Measurements from ENCODE around the gene ALG12. TPM values are rescaled to one million over a fixed set of nuclear protein-coding genes. Genes with fewer than 3 reads are reported as not detected.

Gene ALG12
- total RNA-seq, 1 experiment from 2014 or later = 29.2 TPM

DNA sequence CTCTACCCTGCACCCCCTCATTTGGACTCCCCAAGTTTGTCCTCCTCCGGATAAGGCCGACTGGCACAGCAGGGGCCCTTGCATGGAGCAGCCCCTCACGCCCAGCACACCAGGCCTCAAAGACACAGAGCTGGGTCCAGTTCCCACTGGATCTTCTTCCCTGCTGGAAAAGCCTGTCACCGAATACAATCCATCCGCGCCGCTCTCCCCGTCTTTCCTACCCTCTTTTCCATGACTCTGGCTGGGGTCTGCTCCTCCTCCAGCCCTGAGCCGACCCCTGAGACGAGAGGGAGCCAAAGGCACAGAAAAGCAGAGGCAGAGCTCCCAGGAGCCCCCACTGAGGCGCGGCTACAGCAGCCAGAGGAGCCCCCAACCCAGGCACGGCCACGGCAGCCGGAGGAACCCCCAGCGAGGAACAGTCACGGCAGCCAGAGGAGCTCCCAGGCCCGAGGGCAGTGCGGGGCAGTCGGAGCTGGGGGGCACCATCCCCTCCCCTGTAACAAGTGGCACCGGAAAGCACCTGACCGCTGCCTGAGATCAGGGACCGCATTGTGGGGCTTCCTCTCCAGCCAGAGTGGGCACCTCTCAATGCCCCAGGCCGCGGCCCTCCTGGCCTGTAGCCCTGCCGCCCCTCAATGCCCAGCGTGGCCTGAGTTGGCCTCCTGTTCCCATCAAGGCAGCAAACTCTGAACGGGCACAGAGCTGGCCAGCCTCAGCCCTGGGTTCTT is 12.0 kb downstream of the ALG12 start:
- DNase-seq (ENCODE audit: low spot score) = no peak
- H3K4me1 Mint-ChIP-seq = no peaks in the 10 kb centered on the region
- CTCF ChIA-PET = no interaction called here
- TF ChIP-seq, protein P1, sequence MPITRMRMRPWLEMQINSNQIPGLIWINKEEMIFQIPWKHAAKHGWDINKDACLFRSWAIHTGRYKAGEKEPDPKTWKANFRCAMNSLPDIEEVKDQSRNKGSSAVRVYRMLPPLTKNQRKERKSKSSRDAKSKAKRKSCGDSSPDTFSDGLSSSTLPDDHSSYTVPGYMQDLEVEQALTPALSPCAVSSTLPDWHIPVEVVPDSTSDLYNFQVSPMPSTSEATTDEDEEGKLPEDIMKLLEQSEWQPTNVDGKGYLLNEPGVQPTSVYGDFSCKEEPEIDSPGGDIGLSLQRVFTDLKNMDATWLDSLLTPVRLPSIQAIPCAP (CRISPR knock-in tag; IDR thresholded peaks at IDR 0.05) = no peak
- TF ChIP-seq, protein P2, sequence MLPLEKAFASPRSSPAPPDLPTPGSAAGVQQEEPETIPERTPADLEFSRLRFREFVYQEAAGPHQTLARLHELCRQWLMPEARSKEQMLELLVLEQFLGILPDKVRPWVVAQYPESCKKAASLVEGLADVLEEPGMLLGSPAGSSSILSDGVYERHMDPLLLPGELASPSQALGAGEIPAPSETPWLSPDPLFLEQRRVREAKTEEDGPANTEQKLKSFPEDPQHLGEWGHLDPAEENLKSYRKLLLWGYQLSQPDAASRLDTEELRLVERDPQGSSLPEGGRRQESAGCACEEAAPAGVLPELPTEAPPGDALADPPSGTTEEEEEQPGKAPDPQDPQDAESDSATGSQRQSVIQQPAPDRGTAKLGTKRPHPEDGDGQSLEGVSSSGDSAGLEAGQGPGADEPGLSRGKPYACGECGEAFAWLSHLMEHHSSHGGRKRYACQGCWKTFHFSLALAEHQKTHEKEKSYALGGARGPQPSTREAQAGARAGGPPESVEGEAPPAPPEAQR (CRISPR knock-in tag; IDR thresholded peaks at IDR 0.05) = no peak
- TF ChIP-seq ZNF263 (CRISPR knock-in tag; IDR thresholded peaks at IDR 0.05; ENCODE audit: low read depth) (no peak), GTF2I (CRISPR knock-in tag; conservative IDR thresholded peaks at IDR 0.05) (no peak), CBFB (CRISPR knock-in tag; IDR thresholded peaks at IDR 0.05; ENCODE audit: low read depth) (no peak), PRDM15 (CRISPR knock-in tag; IDR thresholded peaks at IDR 0.05) (no peak), ZNF138 (CRISPR knock-in tag; conservative IDR thresholded peaks at IDR 0.05) (no peak)
- POLR2A ChIA-PET = no interaction called here
- no peaks in the 10 kb centered on the region for H3K27me3 Mint-ChIP-seq (ENCODE audit: low read depth)
- no peak for ATAC-seq
- no peak overlapping the region for H3K4me3 Mint-ChIP-seq
- peaks cover 12% of the 10 kb centered on the region for H3K9me3 Mint-ChIP-seq
- H3K27ac Mint-ChIP-seq = no peak overlapping the region
- H3K36me3 Mint-ChIP-seq = peaks cover 33% of the 10 kb centered on the region

- H3K27ac Mint-ChIP-seq = peak overlapping the region; percentile 70; the same call in 1 of the 2 replicates
- H3K4me1 Mint-ChIP-seq = no peaks in the 10 kb centered on the region
- ChIA-PET CTCF (no interaction called here), POLR2A (no interaction called here)
- H3K27me3 Mint-ChIP-seq (ENCODE audit: low read depth) = no peaks in the 10 kb centered on the region
- peaks cover 39% of the 10 kb centered on the region for H3K36me3 Mint-ChIP-seq
- H3K4me3 Mint-ChIP-seq = no peak overlapping the region
- no peak for DNase-seq (ENCODE audit: low spot score)
- H3K9me3 Mint-ChIP-seq = peaks cover 17% of the 10 kb centered on the region
- ATAC-seq = no peak
- TF ChIP-seq MXD4 (CRISPR knock-in tag; IDR thresholded peaks at IDR 0.05; ENCODE audit: borderline replicate concordance) = no peak
- no peak for TF ChIP-seq MYBL2 (CRISPR knock-in tag; IDR thresholded peaks at IDR 0.05)
- no peak for TF ChIP-seq ELF4 (CRISPR knock-in tag; IDR thresholded peaks at IDR 0.05; ENCODE audit: low read depth)
- TF ChIP-seq RORB (CRISPR knock-in tag; IDR thresholded peaks at IDR 0.05) = no peak
- TF ChIP-seq ATF3 (CRISPR knock-in tag; conservative IDR thresholded peaks at IDR 0.05) = no peak
- TF ChIP-seq PREB (CRISPR knock-in tag; IDR thresholded peaks at IDR 0.05; ENCODE audit: borderline replicate concordance) = no peak
- TF ChIP-seq, protein P1 (CRISPR knock-in tag; IDR thresholded peaks at IDR 0.05) = no peak
- TF ChIP-seq IRF2 (CRISPR knock-in tag; IDR thresholded peaks at IDR 0.05; ENCODE audit: borderline replicate concordance, low read depth) = no peak
- TF ChIP-seq SOX15 (CRISPR knock-in tag; IDR thresholded peaks at IDR 0.05) = no peak
- TF ChIP-seq AFF4 (CRISPR knock-in tag; IDR thresholded peaks at IDR 0.05; ENCODE audit: borderline replicate concordance) = no peak
- TF ChIP-seq, protein P3, sequence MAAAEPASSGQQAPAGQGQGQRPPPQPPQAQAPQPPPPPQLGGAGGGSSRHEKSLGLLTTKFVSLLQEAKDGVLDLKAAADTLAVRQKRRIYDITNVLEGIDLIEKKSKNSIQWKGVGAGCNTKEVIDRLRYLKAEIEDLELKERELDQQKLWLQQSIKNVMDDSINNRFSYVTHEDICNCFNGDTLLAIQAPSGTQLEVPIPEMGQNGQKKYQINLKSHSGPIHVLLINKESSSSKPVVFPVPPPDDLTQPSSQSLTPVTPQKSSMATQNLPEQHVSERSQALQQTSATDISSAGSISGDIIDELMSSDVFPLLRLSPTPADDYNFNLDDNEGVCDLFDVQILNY (CRISPR knock-in tag; IDR thresholded peaks at IDR 0.05) = no peak
- no peak for TF ChIP-seq JUN (CRISPR knock-in tag; IDR thresholded peaks at IDR 0.05)
- no peak for TF ChIP-seq HMGA2 (CRISPR knock-in tag; IDR thresholded peaks at IDR 0.05)
- no peak for TF ChIP-seq ZBTB21 (CRISPR knock-in tag; IDR thresholded peaks at IDR 0.05; ENCODE audit: borderline replicate concordance)
- TF ChIP-seq, protein P4, sequence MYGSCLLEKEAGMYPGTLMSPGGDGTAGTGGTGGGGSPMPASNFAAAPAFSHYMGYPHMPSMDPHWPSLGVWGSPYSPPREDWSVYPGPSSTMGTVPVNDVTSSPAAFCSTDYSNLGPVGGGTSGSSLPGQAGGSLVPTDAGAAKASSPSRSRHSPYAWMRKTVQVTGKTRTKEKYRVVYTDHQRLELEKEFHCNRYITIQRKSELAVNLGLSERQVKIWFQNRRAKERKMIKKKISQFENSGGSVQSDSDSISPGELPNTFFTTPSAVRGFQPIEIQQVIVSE (CRISPR knock-in tag; IDR thresholded peaks at IDR 0.05; ENCODE audit: borderline replicate concordance) = no peak
These were observed 12.8 kb downstream of the ALG12 start for GRCh38 chr22:49905465-49905864.

Measured in WTC11 (cell line).